Measurements from ENCODE around the gene PMPCB.

- TF ChIP-seq POLR2A (IDR thresholded peaks at IDR 0.05) (no peak), CTCF (IDR thresholded peaks at IDR 0.05) (no peak)
Observed at GRCh38 chr7:103314852-103315251, 17.6 kb downstream of the PMPCB start.

Data from transverse colon (tissue), 3 donors.